Cardiac fibroblast (primary cell): Measurements from ENCODE around the gene LTBP1.

Experiments
- DNase-seq, 2 donors: peaks; one replicate each; pipeline versions ENCODE4 v3.0.0 to v3.0.0-alpha.2; 2010; ENCODE audit warnings: low read depth in 2 of 2
- H3K4me3 ChIP-seq, 2 donors: replicated peaks in 1 of 2; 1 replicate in 1 of 2; 2 replicates in 1 of 2; pipeline ENCODE4 v1.5.1; 2011; ENCODE audit warnings: low read depth in 2 of 2, low read length in 2 of 2, mild to moderate bottlenecking in 2 of 2, moderate library complexity in 1 of 2
- CTCF ChIP-seq: IDR thresholded peaks from one replicate; pipeline ENCODE4 v1.5.1; 2011; ENCODE audit warnings: low read depth, mild to moderate bottlenecking, low read length, inconsistent platforms

Gene LTBP1

GRCh38 chr2:33071591-33071990 lies 124.8 kb downstream of the LTBP1 start:
- H3K4me3 ChIP-seq: no peak overlapping the region
- no peak for DNase-seq
- no peak for TF ChIP-seq CTCF

GRCh38 chr2:33072614-33073013 lies 125.9 kb downstream of the LTBP1 start:
- no peak for TF ChIP-seq CTCF
- DNase-seq: no peak
- no peak overlapping the region for H3K4me3 ChIP-seq

DNA sequence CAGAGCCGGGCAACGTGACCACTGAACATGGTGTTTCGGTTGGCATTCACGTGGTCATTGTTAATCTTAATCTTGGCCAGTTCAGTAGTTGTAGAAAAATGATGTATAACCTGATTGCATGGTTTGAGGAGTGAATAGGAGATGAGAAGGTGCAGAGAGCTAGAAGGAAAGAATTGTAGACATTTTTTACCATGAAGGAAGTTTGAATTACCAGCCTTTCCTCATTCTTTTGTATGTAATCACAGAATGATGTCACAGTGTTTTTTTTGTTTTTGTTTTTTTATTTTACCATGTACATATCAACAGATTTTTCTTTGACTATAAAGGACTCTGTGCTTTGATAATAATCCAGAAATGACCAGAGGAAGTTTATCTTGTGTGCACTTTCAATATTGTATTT lies 126.3 kb downstream of the LTBP1 start:
- DNase-seq: peak in 1 of 2 donors; percentile 41
- TF ChIP-seq CTCF: no peak
- H3K4me3 ChIP-seq: no peak overlapping the region

- TF ChIP-seq CTCF: no peak
Observed at GRCh38 chr2:33074197-33074596, 127.4 kb downstream of the LTBP1 start.

GRCh38 chr2:33077311-33077710 lies 130.6 kb downstream of the LTBP1 start:
- no peak overlapping the region for H3K4me3 ChIP-seq
- DNase-seq: no peak
- no peak for TF ChIP-seq CTCF

More at GRCh38 chr2:33074197-33074596, 127.4 kb downstream of the LTBP1 start:
- no peak overlapping the region for H3K4me3 ChIP-seq
- no peak for DNase-seq

DNA sequence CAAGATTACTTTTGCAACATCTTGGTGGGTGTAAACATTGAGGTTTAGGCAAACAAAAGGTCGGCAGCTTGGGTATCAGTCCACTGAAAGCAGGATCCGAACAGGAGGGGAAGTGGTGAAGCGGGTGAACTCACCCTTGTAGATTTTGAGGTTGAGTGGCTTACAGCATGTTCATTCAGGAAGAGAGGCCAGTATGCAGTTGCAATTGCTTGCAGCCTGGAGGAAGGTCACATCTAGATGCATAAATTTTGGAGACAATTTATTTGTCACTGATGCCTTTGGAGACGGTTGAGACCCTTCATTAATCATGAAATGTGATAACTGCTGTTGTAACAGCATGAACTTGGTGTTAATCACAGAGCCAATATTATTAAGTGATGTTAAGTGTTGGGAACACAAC lies 131.1 kb downstream of the LTBP1 start:
- no peak for TF ChIP-seq CTCF
- no peak for DNase-seq
- no peak overlapping the region for H3K4me3 ChIP-seq

GRCh38 chr2:33081691-33082090 lies 134.9 kb downstream of the LTBP1 start:
- no peak overlapping the region for H3K4me3 ChIP-seq
- TF ChIP-seq CTCF: no peak
- DNase-seq: no peak
